Measurements from ENCODE around the gene CELF5.
A peak's percentile ranks its signal among the peaks of the same experiment; 100 is the strongest.

The CELF5 gene

DNA sequence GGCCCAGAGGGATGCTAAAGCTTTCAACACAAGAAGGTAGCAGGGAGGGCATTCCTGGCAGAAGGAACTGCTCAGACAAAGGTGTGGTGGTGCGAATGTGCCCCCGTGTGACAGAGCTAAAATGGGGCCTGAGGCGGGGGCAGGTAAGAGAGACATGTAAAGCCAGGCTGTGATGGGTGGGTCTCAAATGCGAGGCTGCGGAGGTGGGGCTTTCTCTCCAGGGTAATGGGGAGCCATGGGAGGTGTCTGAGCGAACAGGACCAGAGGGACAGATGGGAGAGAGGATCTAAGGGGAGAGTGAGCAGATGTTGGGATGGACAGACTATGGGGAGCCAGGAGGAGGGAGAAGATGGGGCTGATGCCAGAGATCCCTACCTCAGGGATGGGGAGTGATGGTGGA lies 97.2 kb downstream of the CELF5 start:
- TF ChIP-seq, protein P1, sequence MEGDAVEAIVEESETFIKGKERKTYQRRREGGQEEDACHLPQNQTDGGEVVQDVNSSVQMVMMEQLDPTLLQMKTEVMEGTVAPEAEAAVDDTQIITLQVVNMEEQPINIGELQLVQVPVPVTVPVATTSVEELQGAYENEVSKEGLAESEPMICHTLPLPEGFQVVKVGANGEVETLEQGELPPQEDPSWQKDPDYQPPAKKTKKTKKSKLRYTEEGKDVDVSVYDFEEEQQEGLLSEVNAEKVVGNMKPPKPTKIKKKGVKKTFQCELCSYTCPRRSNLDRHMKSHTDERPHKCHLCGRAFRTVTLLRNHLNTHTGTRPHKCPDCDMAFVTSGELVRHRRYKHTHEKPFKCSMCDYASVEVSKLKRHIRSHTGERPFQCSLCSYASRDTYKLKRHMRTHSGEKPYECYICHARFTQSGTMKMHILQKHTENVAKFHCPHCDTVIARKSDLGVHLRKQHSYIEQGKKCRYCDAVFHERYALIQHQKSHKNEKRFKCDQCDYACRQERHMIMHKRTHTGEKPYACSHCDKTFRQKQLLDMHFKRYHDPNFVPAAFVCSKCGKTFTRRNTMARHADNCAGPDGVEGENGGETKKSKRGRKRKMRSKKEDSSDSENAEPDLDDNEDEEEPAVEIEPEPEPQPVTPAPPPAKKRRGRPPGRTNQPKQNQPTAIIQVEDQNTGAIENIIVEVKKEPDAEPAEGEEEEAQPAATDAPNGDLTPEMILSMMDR (IDR thresholded peaks at IDR 0.05; ENCODE audit: low read depth, low read length), result no peak
- no peak overlapping the region for H3K4me3 ChIP-seq (ENCODE audit: low read depth, low read length)
- H3K27me3 ChIP-seq (ENCODE audit: insufficient read depth, low read depth, severe bottlenecking), result no peaks in the 10 kb centered on the region
- H3K9me3 ChIP-seq (ENCODE audit: severe bottlenecking), result no peaks in the 10 kb centered on the region
- H3K27ac ChIP-seq, result no peak overlapping the region
- no peaks in the 10 kb centered on the region for H3K36me3 ChIP-seq
- no peak for DNase-seq

DNA sequence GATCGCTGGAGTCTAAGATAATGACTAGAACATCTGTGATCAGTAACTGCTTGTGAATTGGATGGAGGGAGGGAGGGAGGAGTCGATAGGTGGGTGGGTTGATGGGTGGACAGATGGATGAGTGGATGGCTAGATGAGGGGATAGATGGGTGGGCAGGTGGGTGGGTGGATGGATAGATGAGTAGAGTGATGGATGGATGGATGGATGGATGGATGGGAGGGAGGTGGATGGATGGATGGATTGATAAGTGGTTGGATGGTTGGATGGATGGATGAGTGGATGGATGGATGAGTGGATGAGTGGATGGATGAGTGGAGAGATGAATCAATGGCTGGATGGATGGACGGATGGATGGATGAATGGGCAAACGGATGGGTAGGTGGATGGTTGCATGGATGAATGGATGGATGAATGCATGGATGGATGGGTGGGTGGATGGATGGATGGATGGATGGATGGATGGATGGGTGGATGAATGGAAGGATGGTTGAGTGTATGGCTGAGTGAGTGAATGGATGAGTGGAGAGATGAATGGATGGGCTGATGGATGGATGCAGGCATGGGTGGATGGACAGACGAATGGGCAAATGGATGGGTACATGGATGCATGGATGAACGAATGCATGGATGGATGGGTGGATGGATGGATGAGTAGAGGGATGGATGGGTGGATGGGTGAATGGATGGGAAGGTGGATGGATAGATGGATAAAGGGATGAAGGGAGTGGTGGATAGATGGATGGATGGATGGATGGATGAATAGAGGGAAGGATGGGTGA lies 97.9 kb downstream of the CELF5 start:
- no peak for DNase-seq
- Histone ChIP-seq H3K27ac (no peak overlapping the region), H3K4me3 (ENCODE audit: low read depth, low read length) (no peak overlapping the region), H3K27me3 (ENCODE audit: insufficient read depth, low read depth, severe bottlenecking) (no peaks in the 10 kb centered on the region), H3K36me3 (no peaks in the 10 kb centered on the region), H3K9me3 (ENCODE audit: severe bottlenecking) (no peaks in the 10 kb centered on the region)
- TF ChIP-seq, protein P1 (IDR thresholded peaks at IDR 0.05; ENCODE audit: low read depth, low read length), result no peak

DNA sequence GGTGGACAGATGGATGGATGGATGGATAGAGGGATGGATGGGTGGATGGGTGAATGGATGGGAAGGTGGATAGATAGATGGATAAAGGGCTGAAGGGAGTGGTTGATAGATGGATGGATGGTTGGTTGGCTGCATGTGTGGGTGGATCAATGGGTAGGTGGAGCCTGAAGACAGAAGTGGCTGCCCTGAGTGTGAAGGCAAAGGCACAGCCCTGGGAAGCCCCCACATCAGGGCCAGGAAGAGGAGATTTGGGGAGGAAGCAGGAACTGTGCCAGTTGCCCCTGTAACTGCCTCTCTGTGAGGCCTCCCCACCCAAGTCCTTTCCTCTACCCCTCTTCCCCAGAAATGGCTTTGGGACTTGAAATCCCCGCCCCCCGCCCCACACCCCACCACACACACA lies 98.6 kb downstream of the CELF5 start:
- H3K27ac ChIP-seq, result no peak overlapping the region
- TF ChIP-seq, protein P1 (IDR thresholded peaks at IDR 0.05; ENCODE audit: low read depth, low read length), result no peak
- no peaks in the 10 kb centered on the region for H3K27me3 ChIP-seq (ENCODE audit: insufficient read depth, low read depth, severe bottlenecking)
- H3K9me3 ChIP-seq (ENCODE audit: severe bottlenecking), result no peaks in the 10 kb centered on the region
- DNase-seq, result no peak
- H3K36me3 ChIP-seq, result no peaks in the 10 kb centered on the region
- H3K4me3 ChIP-seq (ENCODE audit: low read depth, low read length), result no peak overlapping the region

DNA sequence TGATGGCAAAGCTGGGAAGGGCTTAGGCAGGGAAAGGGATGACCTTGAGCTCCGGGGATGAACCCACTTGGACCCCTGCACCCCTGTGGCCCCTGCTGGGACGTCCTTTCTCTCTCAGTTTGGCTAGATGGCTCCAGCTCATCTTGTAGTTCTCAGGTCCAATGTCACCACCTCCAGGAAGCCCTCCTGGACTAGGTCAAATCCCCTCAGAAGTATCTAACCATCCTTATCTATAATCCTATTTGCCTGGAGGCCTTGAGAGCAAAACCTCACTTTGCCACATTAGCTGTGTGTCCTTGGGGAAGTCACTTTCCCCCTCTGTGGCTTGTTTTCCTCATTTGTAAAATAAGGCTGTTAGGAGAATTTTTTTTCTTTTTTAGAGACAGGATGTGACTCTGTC lies 99.2 kb downstream of the CELF5 start:
- no peak for DNase-seq
- no peaks in the 10 kb centered on the region for H3K36me3 ChIP-seq
- no peaks in the 10 kb centered on the region for H3K9me3 ChIP-seq (ENCODE audit: severe bottlenecking)
- no peak overlapping the region for H3K4me3 ChIP-seq (ENCODE audit: low read depth, low read length)
- H3K27ac ChIP-seq, result no peak overlapping the region
- H3K27me3 ChIP-seq (ENCODE audit: insufficient read depth, low read depth, severe bottlenecking), result no peaks in the 10 kb centered on the region
- TF ChIP-seq, protein P1 (IDR thresholded peaks at IDR 0.05; ENCODE audit: low read depth, low read length), result no peak

DNA sequence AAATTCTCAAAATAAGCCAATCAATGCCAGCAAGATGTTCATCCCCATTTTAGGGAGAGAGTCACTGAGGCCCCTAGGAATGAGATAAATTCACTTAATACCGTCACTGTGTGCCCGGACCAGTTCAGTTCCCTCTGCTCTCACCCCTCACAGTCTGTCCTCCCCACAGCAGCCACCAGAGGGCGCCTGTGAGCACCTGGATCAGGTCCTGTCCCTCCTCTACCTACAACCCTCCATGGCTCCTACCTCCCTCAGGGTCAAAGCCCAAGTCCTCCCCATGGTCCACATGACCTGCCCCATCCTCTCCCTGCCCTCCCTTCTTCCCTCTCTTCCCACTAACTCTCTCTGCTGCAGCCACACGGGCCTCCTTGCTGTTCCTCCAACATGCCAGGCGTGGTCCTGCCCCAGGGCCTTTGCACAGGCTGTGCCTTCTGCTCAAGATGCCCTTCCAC lies 100.0 kb downstream of the CELF5 start:
- no peaks in the 10 kb centered on the region for H3K36me3 ChIP-seq
- peak; percentile 75 for DNase-seq
- H3K27ac ChIP-seq, result no peak overlapping the region
- H3K4me3 ChIP-seq (ENCODE audit: low read depth, low read length), result no peak overlapping the region
- H3K9me3 ChIP-seq (ENCODE audit: severe bottlenecking), result no peaks in the 10 kb centered on the region
- H3K27me3 ChIP-seq (ENCODE audit: insufficient read depth, low read depth, severe bottlenecking), result no peaks in the 10 kb centered on the region
- TF ChIP-seq, protein P1 (IDR thresholded peaks at IDR 0.05; ENCODE audit: low read depth, low read length), result peak; percentile 94

DNA sequence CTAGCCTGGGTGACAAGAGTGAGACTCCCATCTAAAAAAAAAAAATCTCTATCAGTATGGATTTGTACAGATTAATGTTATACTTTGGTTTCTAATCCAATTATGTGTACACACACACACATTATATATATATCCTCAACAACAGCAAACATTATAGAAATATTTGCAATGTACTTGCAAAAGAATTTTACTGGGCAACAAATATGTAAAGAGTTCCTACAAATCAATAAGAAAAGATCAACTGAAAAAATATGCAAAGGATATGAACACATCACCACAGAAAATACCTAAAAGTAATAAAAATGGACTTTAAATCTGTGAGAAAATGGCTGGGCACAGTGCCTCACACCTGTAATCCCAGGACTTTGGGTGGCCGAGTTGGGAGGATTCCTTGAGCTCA lies 101.0 kb downstream of the CELF5 start:
- Histone ChIP-seq H3K4me3 (ENCODE audit: low read depth, low read length) (no peak overlapping the region), H3K36me3 (no peaks in the 10 kb centered on the region), H3K27ac (no peak overlapping the region), H3K9me3 (ENCODE audit: severe bottlenecking) (no peaks in the 10 kb centered on the region), H3K27me3 (ENCODE audit: insufficient read depth, low read depth, severe bottlenecking) (no peaks in the 10 kb centered on the region)
- TF ChIP-seq, protein P1 (IDR thresholded peaks at IDR 0.05; ENCODE audit: low read depth, low read length), result no peak
- no peak for DNase-seq

Measured in WERI-Rb-1 (cell line).